ACC112 (cell line): ENCODE measurements around the gene C2orf92.

ENCODE experiments used
- H2AFZ ChIP-seq: fragments of 200-600 bp; sonication (generic); one replicate; pipeline ENCODE4 v1.6.0; 2017; ENCODE audit warnings: antibody characterized with exemption, low read length; ENCODE audit not compliant: unreplicated experiment
- H3K27ac ChIP-seq: fragments of 200-600 bp; sonication (generic); 2 replicates; pipeline ENCODE4 v1.5.1; 2014; ENCODE audit warnings: low read depth, mild to moderate bottlenecking, antibody characterized with exemption, low read length, moderate library complexity
- H3K27me3 ChIP-seq: fragments of 200-600 bp; sonication (generic); 2 replicates; pipeline ENCODE4 v1.6.1; 2014; ENCODE audit warnings: mild to moderate bottlenecking, antibody characterized with exemption, low read length, moderate library complexity, mixed read lengths; ENCODE audit not compliant: insufficient read depth
- H3K36me3 ChIP-seq: fragments of 200-600 bp; sonication (generic); 2 replicates; pipeline ENCODE4 v1.6.1; 2016; ENCODE audit warnings: mild to moderate bottlenecking, antibody characterized with exemption, low read length, moderate library complexity, mixed read lengths; ENCODE audit not compliant: insufficient read depth
- H3K4me1 ChIP-seq: fragments of 200-600 bp; sonication (generic); one replicate; pipeline ENCODE4 v1.6.1; 2016; ENCODE audit warnings: low read length, mixed read lengths; ENCODE audit not compliant: insufficient read depth, unreplicated experiment, control insufficient read depth
- H3K4me3 ChIP-seq: fragments of 200-600 bp; sonication (generic); 2 replicates; pipeline ENCODE4 v1.5.1; 2014; ENCODE audit warnings: mild to moderate bottlenecking, low read depth, low read length
- H3K79me2 ChIP-seq: fragments of 200-600 bp; sonication (generic); one replicate; pipeline ENCODE4 v1.6.0; 2016; ENCODE audit warnings: low read length; ENCODE audit not compliant: control insufficient read depth, unreplicated experiment, insufficient read depth

Gene C2orf92

DNA sequence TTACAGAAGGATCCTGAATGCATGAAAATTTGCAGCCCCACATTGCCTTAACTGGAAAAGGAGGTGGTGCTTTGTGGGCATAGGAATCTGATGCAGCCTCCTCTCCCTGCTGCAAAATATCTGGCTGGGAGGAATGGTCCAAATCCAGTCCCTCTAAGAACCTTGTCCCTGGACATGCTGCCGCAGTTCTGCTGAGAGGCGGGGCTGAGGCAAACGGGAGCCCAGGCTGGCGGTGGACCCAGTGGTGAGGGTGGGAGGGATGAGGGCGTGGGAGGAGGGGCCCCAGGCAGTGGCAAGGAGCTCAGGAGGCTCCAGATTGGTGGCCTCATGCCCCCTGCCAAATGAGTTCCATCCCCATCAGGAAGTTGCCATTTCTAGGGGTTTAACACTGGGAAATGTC, 80.1 kb downstream of the C2orf92 start:
- Histone ChIP-seq H3K36me3 (no peaks in the 10 kb centered on the region), H2AFZ (no peak overlapping the region), H3K27ac (no peak overlapping the region), H3K4me1 (peaks cover 18% of the 10 kb centered on the region), H3K4me3 (no peak overlapping the region), H3K27me3 (no peaks in the 10 kb centered on the region), H3K79me2 (no peaks in the 10 kb centered on the region)

- Histone ChIP-seq H3K4me1 (peaks cover 18% of the 10 kb centered on the region), H3K79me2 (no peaks in the 10 kb centered on the region)
Observed at GRCh38 chr2:97750017-97750416, 80.5 kb downstream of the C2orf92 start.

GRCh38 chr2:97751752-97752151, 82.2 kb downstream of the C2orf92 start:
- H3K27me3 ChIP-seq = no peaks in the 10 kb centered on the region
- H3K4me1 ChIP-seq = peaks cover 18% of the 10 kb centered on the region
- H3K4me3 ChIP-seq = no peak overlapping the region
- no peaks in the 10 kb centered on the region for H3K79me2 ChIP-seq
- no peak overlapping the region for H3K27ac ChIP-seq
- no peak overlapping the region for H2AFZ ChIP-seq
- no peaks in the 10 kb centered on the region for H3K36me3 ChIP-seq

More at GRCh38 chr2:97750017-97750416, 80.5 kb downstream of the C2orf92 start:
- Histone ChIP-seq H3K36me3 (no peaks in the 10 kb centered on the region), H3K27me3 (no peaks in the 10 kb centered on the region), H2AFZ (no peak overlapping the region), H3K27ac (no peak overlapping the region), H3K4me3 (no peak overlapping the region)
